ENCODE data around the gene IFNL4.
"Not testable (repeated sequence)": the region's sequence is repeated elsewhere in the genome, so short reads cannot be mapped to it uniquely, and the experiment has no call there.

IFNL4 gene

GRCh38 chr19:39276740-39277139 is 28.1 kb upstream of the IFNL4 start:
- H3K27me3 ChIP-seq (ENCODE audit: control insufficient read depth in 1 of 2, insufficient read depth in 1 of 2, low read length in 2 of 2) = peaks cover 24 to 46% of the 10 kb centered on the region in 2 experiments
- H3K4me2 ChIP-seq (ENCODE audit: low read length, poor library complexity, severe bottlenecking) = no peak overlapping the region
- H3K9me3 ChIP-seq (ENCODE audit: control insufficient read depth, low read length) = no peaks in the 10 kb centered on the region
- H2AFZ ChIP-seq (ENCODE audit: low read depth, low read length) = no peak overlapping the region
- no peak overlapping the region for H3K4me3 ChIP-seq (ENCODE audit: insufficient read depth in 1 of 2, low read depth in 1 of 2, low read length in 2 of 2)
- H2BK5ac ChIP-seq (ENCODE audit: low read depth, low read length, poor library complexity, severe bottlenecking) = no peak overlapping the region
- no peak overlapping the region for H3K9ac ChIP-seq (ENCODE audit: low read length)
- H3K18ac ChIP-seq (ENCODE audit: low read depth in 1 of 2, low read length in 2 of 2) = no peak overlapping the region
- no peak overlapping the region for H4K8ac ChIP-seq (ENCODE audit: low read length)
- no peak overlapping the region for H3K27ac ChIP-seq (ENCODE audit: low read length, poor library complexity, severe bottlenecking)
- no peaks in the 10 kb centered on the region for H3K79me1 ChIP-seq (replicated peaks; ENCODE audit: low read length, poor library complexity, severe bottlenecking)
- no peak overlapping the region for H4K91ac ChIP-seq (ENCODE audit: low read length)
- no peaks in the 10 kb centered on the region for H3K4me1 ChIP-seq (ENCODE audit: control insufficient read depth, insufficient read depth, low read depth, low read length)
- H3K14ac ChIP-seq (ENCODE audit: low read length in 2 of 2) = no peak overlapping the region
- WGBS = 86% methylated on average over 5 of the region's 5 CpGs
- H2AK5ac ChIP-seq (ENCODE audit: low read length, severe bottlenecking) = no peak overlapping the region
- H2BK15ac ChIP-seq (ENCODE audit: low read depth, poor library complexity, severe bottlenecking) = no peak overlapping the region
- DNase-seq = no peak
- H2BK120ac ChIP-seq (ENCODE audit: low read depth, low read length) = no peak overlapping the region
- no peak overlapping the region for H3K23ac ChIP-seq (ENCODE audit: low read length in 2 of 2)
- no peaks in the 10 kb centered on the region for H3K36me3 ChIP-seq (ENCODE audit: control insufficient read depth in 1 of 2, insufficient read depth in 2 of 2, low read depth in 1 of 2, low read length in 2 of 2)
- H3K4ac ChIP-seq (ENCODE audit: low read depth in 1 of 2, low read length in 2 of 2) = no peak overlapping the region
- no peak overlapping the region for H2BK12ac ChIP-seq (ENCODE audit: low read length in 2 of 2)

- H2BK12ac ChIP-seq (ENCODE audit: low read length in 2 of 2) = no peak overlapping the region
- no peak for DNase-seq
- no peak overlapping the region for H2AFZ ChIP-seq (ENCODE audit: low read depth, low read length)
- no peaks in the 10 kb centered on the region for H3K4me1 ChIP-seq (ENCODE audit: control insufficient read depth, insufficient read depth, low read depth, low read length)
- H2BK15ac ChIP-seq (ENCODE audit: low read depth, poor library complexity, severe bottlenecking) = no peak overlapping the region
- H3K14ac ChIP-seq (ENCODE audit: low read length in 2 of 2) = no peak overlapping the region
- H3K36me3 ChIP-seq (ENCODE audit: control insufficient read depth in 1 of 2, insufficient read depth in 2 of 2, low read depth in 1 of 2, low read length in 2 of 2) = no peaks in the 10 kb centered on the region
- no peak overlapping the region for H2BK120ac ChIP-seq (ENCODE audit: low read depth, low read length)
- WGBS = 77% methylated on average over 5 of the region's 5 CpGs
- H2AK5ac ChIP-seq (ENCODE audit: low read length, severe bottlenecking) = no peak overlapping the region
- H3K27me3 ChIP-seq (ENCODE audit: control insufficient read depth in 1 of 2, insufficient read depth in 1 of 2, low read length in 2 of 2) = peaks cover 27 to 48% of the 10 kb centered on the region in 2 experiments
- no peak overlapping the region for H3K23ac ChIP-seq (ENCODE audit: low read length in 2 of 2)
- H4K8ac ChIP-seq (ENCODE audit: low read length) = no peak overlapping the region
- no peak overlapping the region for H3K9ac ChIP-seq (ENCODE audit: low read length)
- no peak overlapping the region for H3K4ac ChIP-seq (ENCODE audit: low read depth in 1 of 2, low read length in 2 of 2)
- H3K9me3 ChIP-seq (ENCODE audit: control insufficient read depth, low read length) = no peaks in the 10 kb centered on the region
- no peak overlapping the region for H3K18ac ChIP-seq (ENCODE audit: low read depth in 1 of 2, low read length in 2 of 2)
- no peak overlapping the region for H3K4me3 ChIP-seq (ENCODE audit: insufficient read depth in 1 of 2, low read depth in 1 of 2, low read length in 2 of 2)
- no peaks in the 10 kb centered on the region for H3K79me1 ChIP-seq (replicated peaks; ENCODE audit: low read length, poor library complexity, severe bottlenecking)
- H3K27ac ChIP-seq (ENCODE audit: low read length, poor library complexity, severe bottlenecking) = no peak overlapping the region
- H3K4me2 ChIP-seq (ENCODE audit: low read length, poor library complexity, severe bottlenecking) = no peak overlapping the region
- H4K91ac ChIP-seq (ENCODE audit: low read length) = no peak overlapping the region
- no peak overlapping the region for H2BK5ac ChIP-seq (ENCODE audit: low read depth, low read length, poor library complexity, severe bottlenecking)
Observed at GRCh38 chr19:39275578-39275977, 26.9 kb upstream of the IFNL4 start.

GRCh38 chr19:39273859-39274258 is 25.2 kb upstream of the IFNL4 start:
- H3K9ac ChIP-seq (ENCODE audit: low read length); H3K23ac ChIP-seq (ENCODE audit: low read length in 2 of 2); H3K27ac ChIP-seq (ENCODE audit: low read length, poor library complexity, severe bottlenecking); H2AK5ac ChIP-seq (ENCODE audit: low read length, severe bottlenecking); H2BK12ac ChIP-seq (ENCODE audit: low read length in 2 of 2); H4K8ac ChIP-seq (ENCODE audit: low read length); H3K4me2 ChIP-seq (ENCODE audit: low read length, poor library complexity, severe bottlenecking); H3K4me3 ChIP-seq (ENCODE audit: insufficient read depth in 1 of 2, low read depth in 1 of 2, low read length in 2 of 2); H3K4me1 ChIP-seq (ENCODE audit: control insufficient read depth, insufficient read depth, low read depth, low read length); H3K36me3 ChIP-seq (ENCODE audit: control insufficient read depth in 1 of 2, insufficient read depth in 2 of 2, low read depth in 1 of 2, low read length in 2 of 2); H3K9me3 ChIP-seq (ENCODE audit: control insufficient read depth, low read length); H3K4ac ChIP-seq (ENCODE audit: low read depth in 1 of 2, low read length in 2 of 2); H3K14ac ChIP-seq (ENCODE audit: low read length in 2 of 2); H2BK15ac ChIP-seq (ENCODE audit: low read depth, poor library complexity, severe bottlenecking); H4K91ac ChIP-seq (ENCODE audit: low read length); H3K18ac ChIP-seq (ENCODE audit: low read depth in 1 of 2, low read length in 2 of 2); H2AFZ ChIP-seq (ENCODE audit: low read depth, low read length); H3K79me1 ChIP-seq (replicated peaks; ENCODE audit: low read length, poor library complexity, severe bottlenecking); H2BK120ac ChIP-seq (ENCODE audit: low read depth, low read length); H2BK5ac ChIP-seq (ENCODE audit: low read depth, low read length, poor library complexity, severe bottlenecking); DNase-seq: not testable (repeated sequence)
- WGBS = 63% methylated on average over 4 of the region's 5 CpGs
- H3K27me3 ChIP-seq (ENCODE audit: control insufficient read depth in 1 of 2, insufficient read depth in 1 of 2, low read length in 2 of 2) = peaks cover 38 to 52% of the 10 kb centered on the region in 2 experiments

GRCh38 chr19:39270036-39270871 is 21.6 kb upstream of the IFNL4 start:
- Histone ChIP-seq H3K9ac (ENCODE audit: low read length) (no peak overlapping the region), H4K8ac (ENCODE audit: low read length) (no peak overlapping the region), H3K4me1 (ENCODE audit: control insufficient read depth, insufficient read depth, low read depth, low read length) (no peaks in the 10 kb centered on the region), H2AFZ (ENCODE audit: low read depth, low read length) (no peak overlapping the region), H3K79me1 (replicated peaks; ENCODE audit: low read length, poor library complexity, severe bottlenecking) (no peaks in the 10 kb centered on the region), H2BK5ac (ENCODE audit: low read depth, low read length, poor library complexity, severe bottlenecking) (no peak overlapping the region), H2BK12ac (ENCODE audit: low read length in 2 of 2) (no peak overlapping the region), H3K4me2 (ENCODE audit: low read length, poor library complexity, severe bottlenecking) (no peak overlapping the region), H2AK5ac (ENCODE audit: low read length, severe bottlenecking) (no peak overlapping the region), H3K18ac (ENCODE audit: low read depth in 1 of 2, low read length in 2 of 2) (no peak overlapping the region), H3K27ac (ENCODE audit: low read length, poor library complexity, severe bottlenecking) (no peak overlapping the region), H2BK15ac (ENCODE audit: low read depth, poor library complexity, severe bottlenecking) (no peak overlapping the region), H3K36me3 (ENCODE audit: control insufficient read depth in 1 of 2, insufficient read depth in 2 of 2, low read depth in 1 of 2, low read length in 2 of 2) (no peaks in the 10 kb centered on the region), H2BK120ac (ENCODE audit: low read depth, low read length) (no peak overlapping the region), H3K27me3 (ENCODE audit: control insufficient read depth in 1 of 2, insufficient read depth in 1 of 2, low read length in 2 of 2) (peaks cover 32 to 36% of the 10 kb centered on the region in 2 experiments), H3K23ac (ENCODE audit: low read length in 2 of 2) (no peak overlapping the region), H3K4ac (ENCODE audit: low read depth in 1 of 2, low read length in 2 of 2) (no peak overlapping the region), H3K9me3 (ENCODE audit: control insufficient read depth, low read length) (no peaks in the 10 kb centered on the region), H3K14ac (ENCODE audit: low read length in 2 of 2) (no peak overlapping the region), H3K4me3 (ENCODE audit: insufficient read depth in 1 of 2, low read depth in 1 of 2, low read length in 2 of 2) (no peak overlapping the region), H4K91ac (ENCODE audit: low read length) (no peak overlapping the region)
- WGBS = 61% methylated on average over 8 of the region's 9 CpGs
- peak; percentile 82 for DNase-seq
